Muscle layer of duodenum (tissue), 2 donors: ENCODE data around the gene IFRD2.
A peak's percentile ranks its signal among the peaks of the same experiment; 100 is the strongest.
"Not testable (repeated sequence)": the region's sequence is repeated elsewhere in the genome, so short reads cannot be mapped to it uniquely, and the experiment has no call there.

ENCODE experiments used
- H3K27ac ChIP-seq: one replicate; pipeline ENCODE4 v1.7.0; 2013; ENCODE audit warnings: mild to moderate bottlenecking, low read length
- H3K27me3 ChIP-seq: one replicate; pipeline ENCODE4 v1.7.0; 2013; ENCODE audit warnings: low read depth, mild to moderate bottlenecking, control low read depth, low read length
- H3K36me3 ChIP-seq, 2 donors: one replicate each; pipeline ENCODE4 v1.7.0; 2013; ENCODE audit warnings: low read length in 2 of 2, control low read depth in 1 of 2, mild to moderate bottlenecking in 1 of 2; ENCODE audit not compliant: insufficient read depth in 2 of 2, control insufficient read depth in 1 of 2
- H3K4me1 ChIP-seq, 2 donors: one replicate each; pipeline ENCODE4 v1.7.0; 2013; ENCODE audit warnings: low read length in 2 of 2, mild to moderate bottlenecking in 2 of 2, control low read depth in 1 of 2, moderate library complexity in 1 of 2; ENCODE audit not compliant: insufficient read depth in 2 of 2, control insufficient read depth in 1 of 2
- H3K4me3 ChIP-seq, 2 donors: one replicate each; pipeline ENCODE4 v1.7.0; 2013; ENCODE audit warnings: low read length in 2 of 2, low read depth in 1 of 2, mild to moderate bottlenecking in 1 of 2
- H3K9me3 ChIP-seq, 2 donors: one replicate each; pipeline ENCODE4 v1.7.0; 2013; ENCODE audit warnings: low read length in 2 of 2, control low read depth in 1 of 2, mild to moderate bottlenecking in 1 of 2; ENCODE audit not compliant: control insufficient read depth in 1 of 2
- donor health status: healthy.

IFRD2 gene

DNA sequence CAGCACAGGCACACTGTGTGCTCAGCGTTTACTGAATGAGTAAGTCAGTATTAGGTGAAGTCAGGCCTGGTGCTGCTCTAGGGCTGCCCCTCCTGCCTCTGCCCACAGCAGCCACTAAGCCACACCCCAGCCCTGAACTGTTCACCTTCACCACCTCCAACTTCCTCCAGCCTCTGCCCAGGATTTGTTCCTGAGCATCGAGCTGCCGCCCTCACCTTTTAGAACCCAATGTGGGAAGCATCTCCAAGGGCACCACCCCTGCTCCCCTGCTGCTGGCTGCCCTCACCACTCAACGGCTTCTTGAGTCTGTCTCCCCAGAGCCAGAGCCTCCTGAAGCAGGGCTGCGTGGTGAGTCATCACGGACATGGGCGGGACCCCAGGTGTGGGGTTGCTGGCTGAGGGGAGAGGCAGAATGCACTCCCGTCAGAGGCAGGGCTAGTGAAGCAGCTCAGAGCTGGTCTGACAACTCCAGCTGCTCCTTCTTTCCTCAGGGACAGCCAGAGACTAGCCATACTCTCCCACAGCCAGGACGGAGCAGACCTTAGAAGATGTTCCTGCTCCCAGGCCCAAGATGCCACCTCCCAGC is 24.5 kb upstream of the IFRD2 start:
- H3K27me3 ChIP-seq, result no peaks in the 10 kb centered on the region
- H3K36me3 ChIP-seq, result peaks cover 14 to 17% of the 10 kb centered on the region in 2 donors
- H3K4me3 ChIP-seq, result no peak overlapping the region
- peaks cover 19 to 37% of the 10 kb centered on the region in 2 donors for H3K4me1 ChIP-seq
- no peaks in the 10 kb centered on the region for H3K9me3 ChIP-seq
- peak overlapping the region; percentile 67 for H3K27ac ChIP-seq

DNA sequence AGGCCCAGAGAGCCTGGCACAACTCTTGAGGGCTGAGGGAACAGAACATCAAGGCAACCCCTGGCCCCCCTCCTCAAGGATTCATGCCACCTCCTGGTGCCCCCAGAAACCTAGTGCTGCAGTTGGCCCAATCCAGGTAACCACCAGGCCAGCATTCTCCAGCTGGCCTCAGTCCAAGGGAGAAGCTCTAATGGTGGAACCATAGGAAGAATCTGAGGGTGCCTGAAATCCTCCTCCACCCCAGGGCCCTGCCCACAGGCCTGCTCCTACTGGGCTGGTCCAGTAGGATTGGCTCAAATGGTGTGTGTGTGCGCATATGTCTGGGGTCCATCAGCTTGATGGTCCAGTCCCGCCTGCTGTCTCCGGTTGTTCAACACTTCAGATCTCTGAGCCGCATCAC is 22.6 kb upstream of the IFRD2 start:
- H3K27ac ChIP-seq, result no peak overlapping the region
- peaks cover 12 to 28% of the 10 kb centered on the region in 2 donors for H3K4me1 ChIP-seq
- H3K4me3 ChIP-seq, result no peak overlapping the region
- peaks cover 14 to 15% of the 10 kb centered on the region in 2 donors for H3K36me3 ChIP-seq
- H3K9me3 ChIP-seq, result no peaks in the 10 kb centered on the region
- H3K27me3 ChIP-seq, result no peaks in the 10 kb centered on the region

DNA sequence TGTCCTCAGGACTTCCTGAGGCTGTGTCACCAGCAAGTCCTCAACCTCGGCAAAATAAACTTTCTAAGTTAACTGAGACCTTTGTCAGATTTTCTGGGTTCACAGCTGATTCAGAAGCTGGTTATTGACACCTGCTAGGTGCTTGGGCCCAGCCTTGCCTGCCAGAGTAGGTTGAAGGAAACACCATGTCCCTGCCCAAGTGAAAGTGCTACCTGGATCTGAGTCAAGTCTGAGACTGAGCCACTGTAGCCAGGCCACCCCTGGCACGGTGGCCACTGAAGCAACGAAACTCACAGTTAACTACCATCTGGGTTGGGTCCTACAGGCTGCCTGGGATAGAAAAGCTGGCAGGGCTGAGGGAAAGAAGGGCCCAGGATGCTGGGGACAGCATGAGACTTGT is 22.1 kb upstream of the IFRD2 start:
- Histone ChIP-seq H3K4me3 (no peak overlapping the region), H3K36me3 (peaks cover 13 to 14% of the 10 kb centered on the region in 2 donors), H3K27me3 (no peaks in the 10 kb centered on the region), H3K4me1 (peaks cover 12 to 23% of the 10 kb centered on the region in 2 donors), H3K9me3 (no peaks in the 10 kb centered on the region), H3K27ac (no peak overlapping the region)

DNA sequence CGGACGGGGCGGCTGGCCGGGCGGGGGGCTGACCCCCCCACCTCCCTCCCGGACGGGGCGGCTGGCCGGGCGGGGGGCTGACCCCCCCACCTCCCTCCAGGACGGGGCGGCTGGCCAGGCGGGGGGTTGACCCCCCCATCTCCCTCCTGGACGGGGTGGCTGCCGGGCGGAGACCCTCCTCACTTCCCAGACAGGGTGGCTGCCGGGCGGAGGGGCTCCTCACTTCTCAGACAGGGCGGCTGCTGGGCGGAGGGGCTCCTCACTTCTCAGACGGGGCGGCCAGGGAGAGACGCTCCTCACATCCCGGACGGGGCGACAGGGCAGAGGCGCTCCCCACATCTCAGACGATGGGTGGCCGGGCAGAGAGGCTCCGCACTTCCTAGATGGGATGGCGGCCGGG is 19.8 kb upstream of the IFRD2 start:
- H3K4me1 ChIP-seq, H3K36me3 ChIP-seq, H3K4me3 ChIP-seq, H3K9me3 ChIP-seq, H3K27ac ChIP-seq, H3K27me3 ChIP-seq: not testable (repeated sequence)

DNA sequence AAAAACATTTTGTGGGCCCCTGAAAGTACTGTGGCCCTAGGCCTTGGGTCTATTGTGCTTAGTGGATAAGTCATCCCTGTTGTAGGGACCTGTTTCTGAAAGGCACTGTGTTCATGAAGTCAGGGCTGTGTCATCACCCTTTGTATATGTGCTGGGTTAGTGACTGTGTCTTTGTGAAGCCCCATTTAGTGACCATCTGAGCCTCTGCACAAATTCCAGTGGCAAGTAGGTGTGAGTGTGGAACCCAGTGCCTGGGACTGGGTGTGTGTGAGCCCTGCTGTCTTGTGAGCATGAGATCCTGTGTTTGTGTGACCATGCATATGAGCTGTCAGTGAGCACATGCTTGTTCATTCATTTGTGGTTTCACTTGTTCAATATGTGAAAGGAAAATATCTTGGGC is 12.4 kb upstream of the IFRD2 start:
- Histone ChIP-seq H3K4me3 (no peak overlapping the region), H3K27ac (no peak overlapping the region), H3K36me3 (no peaks in the 10 kb centered on the region)

DNA sequence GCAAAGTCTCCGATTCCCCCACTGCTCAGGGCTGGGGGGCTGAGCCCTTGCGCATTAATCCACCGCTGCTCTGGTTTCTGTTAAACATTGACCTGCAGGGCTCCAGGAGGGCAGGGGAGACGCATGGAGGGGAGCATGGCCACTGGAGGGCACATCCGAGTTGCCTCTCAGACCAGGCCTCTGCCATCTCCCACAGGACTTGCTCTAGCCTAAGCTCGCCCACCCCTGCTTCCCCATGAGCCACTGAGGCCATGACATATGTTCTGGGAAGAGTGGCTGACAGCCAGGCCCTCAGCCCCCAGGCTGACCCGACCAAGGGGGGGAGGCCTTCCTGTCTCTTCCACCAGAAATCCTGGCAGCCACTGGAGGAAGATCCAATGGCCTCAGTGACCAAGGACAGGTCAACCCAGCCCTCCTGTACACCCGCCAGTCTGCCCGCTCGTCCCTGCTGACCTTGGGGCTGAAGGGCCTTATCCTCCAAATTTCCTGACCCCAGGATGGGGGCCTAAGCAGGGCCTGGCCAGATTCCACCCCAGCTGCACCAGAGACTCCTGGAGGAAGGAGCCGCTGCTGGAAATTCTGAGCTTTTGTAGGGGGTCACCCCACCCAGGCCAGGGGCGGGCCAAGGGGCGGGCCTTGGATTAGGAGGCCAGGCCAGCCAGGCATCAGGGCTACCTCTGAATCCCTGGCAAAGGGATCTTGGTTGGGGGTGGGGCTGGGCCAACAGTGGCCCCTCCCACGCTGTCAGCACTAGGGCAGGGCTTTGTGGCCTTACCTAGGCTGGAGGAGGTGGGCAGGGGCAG is 11.0 kb upstream of the IFRD2 start, which contains the start of gene HYAL1:
Gene HYAL1 (minus strand): TSS at position 562 of the 803 bp plus-strand sequence. CDS start 618 bp downstream, outside the sequence.
- Histone ChIP-seq H3K27me3 (no peaks in the 10 kb centered on the region), H3K27ac (peak within 1 kb of the TSS; percentile 56), H3K9me3 (no peaks in the 10 kb centered on the region), H3K36me3 (no peaks in the 10 kb centered on the region), H3K4me1 (peaks cover 16 to 22% of the 10 kb centered on the region in 2 donors), H3K4me3 (peak within 1 kb of the TSS in 1 of 2 donors; percentile 16)

More for the DNA sequence above, 12.4 kb upstream of the IFRD2 start:
- H3K4me1 ChIP-seq, result peaks cover 11 to 16% of the 10 kb centered on the region in 2 donors
- no peaks in the 10 kb centered on the region for H3K9me3 ChIP-seq
- H3K27me3 ChIP-seq, result no peaks in the 10 kb centered on the region

DNA sequence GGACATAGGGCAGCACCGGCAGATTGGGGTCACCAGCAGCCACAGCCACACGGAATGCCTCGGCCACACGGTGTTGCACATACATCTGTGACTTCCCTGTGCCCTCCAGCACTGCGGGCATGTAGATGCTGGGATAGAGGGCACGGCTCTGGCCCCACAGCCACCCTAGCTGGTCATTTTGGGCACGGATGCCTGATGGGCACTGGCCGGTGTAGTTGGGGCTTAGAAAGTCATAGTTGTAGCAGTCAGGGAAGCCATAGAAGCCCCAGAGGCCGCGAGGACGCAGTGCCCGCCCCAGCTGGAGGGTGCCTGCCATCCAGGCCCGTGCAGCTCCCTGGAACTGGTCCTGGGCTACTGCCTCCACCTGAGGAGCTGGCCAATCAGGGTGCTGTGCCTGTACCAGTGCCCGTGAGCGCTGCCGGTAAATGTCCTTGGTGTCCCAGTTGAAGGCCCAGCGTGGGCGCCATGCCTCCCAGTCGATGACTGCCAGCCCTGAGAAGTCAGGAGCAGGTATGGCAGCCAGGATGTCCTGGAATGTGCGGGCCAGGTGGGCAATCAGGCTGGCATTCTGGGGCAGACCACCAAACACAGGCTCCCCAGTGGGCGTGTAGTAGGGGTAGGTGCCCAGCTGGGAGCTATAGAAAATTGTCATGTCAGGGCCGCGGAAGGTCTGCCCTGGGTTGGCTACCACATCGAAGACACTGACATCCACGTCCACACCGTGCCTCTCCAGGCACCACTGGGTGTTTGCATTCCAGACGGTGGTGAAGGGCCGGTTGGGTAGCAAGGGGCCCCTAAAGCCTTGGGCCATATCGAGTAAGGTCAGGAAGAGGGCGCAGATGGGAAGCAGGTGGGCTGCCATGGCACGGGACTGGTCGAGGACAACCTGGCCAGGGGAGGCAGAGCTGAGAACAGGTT is 10.1 kb upstream of the IFRD2 start:
- no peaks in the 10 kb centered on the region for H3K27me3 ChIP-seq
- H3K4me1 ChIP-seq, result peaks cover 17 to 28% of the 10 kb centered on the region in 2 donors
- no peaks in the 10 kb centered on the region for H3K9me3 ChIP-seq
- H3K36me3 ChIP-seq, result no peaks in the 10 kb centered on the region
- peak overlapping the region in 1 of 2 donors; percentile 16 for H3K4me3 ChIP-seq
- peak overlapping the region; percentile 56 for H3K27ac ChIP-seq

DNA sequence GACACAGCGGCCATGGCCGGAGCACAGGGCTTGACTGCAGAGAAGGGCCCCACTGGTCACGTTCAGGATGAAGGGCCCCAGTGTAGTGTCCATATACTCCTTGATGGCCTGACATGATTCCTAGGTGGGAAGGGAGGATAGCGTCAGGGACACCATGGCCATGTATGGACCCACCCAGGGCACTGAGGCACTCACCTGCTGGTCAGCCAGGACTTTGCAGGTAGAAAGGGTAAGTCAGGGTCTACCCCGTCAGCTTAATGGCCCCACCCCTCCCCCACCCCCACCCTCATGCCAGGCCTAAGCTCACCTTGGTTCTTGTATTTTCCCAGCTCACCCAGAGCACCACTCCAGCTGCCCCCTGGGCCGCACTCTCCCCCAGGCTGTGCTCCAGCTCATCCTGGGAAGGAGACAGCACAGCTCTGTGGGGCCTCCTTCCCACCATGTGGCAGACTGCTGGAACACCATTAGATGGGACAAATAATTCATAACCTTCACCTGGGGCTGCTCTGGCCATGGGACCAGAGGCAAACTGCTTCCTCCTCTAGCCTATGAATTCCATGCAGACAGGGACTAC is 8.5 kb upstream of the IFRD2 start:
- Histone ChIP-seq H3K27ac (peak overlapping the region; percentile 89), H3K9me3 (no peaks in the 10 kb centered on the region), H3K27me3 (no peaks in the 10 kb centered on the region), H3K4me1 (peaks cover 17 to 28% of the 10 kb centered on the region in 2 donors), H3K4me3 (peak overlapping the region; percentile 64 to 77), H3K36me3 (no peaks in the 10 kb centered on the region)

DNA sequence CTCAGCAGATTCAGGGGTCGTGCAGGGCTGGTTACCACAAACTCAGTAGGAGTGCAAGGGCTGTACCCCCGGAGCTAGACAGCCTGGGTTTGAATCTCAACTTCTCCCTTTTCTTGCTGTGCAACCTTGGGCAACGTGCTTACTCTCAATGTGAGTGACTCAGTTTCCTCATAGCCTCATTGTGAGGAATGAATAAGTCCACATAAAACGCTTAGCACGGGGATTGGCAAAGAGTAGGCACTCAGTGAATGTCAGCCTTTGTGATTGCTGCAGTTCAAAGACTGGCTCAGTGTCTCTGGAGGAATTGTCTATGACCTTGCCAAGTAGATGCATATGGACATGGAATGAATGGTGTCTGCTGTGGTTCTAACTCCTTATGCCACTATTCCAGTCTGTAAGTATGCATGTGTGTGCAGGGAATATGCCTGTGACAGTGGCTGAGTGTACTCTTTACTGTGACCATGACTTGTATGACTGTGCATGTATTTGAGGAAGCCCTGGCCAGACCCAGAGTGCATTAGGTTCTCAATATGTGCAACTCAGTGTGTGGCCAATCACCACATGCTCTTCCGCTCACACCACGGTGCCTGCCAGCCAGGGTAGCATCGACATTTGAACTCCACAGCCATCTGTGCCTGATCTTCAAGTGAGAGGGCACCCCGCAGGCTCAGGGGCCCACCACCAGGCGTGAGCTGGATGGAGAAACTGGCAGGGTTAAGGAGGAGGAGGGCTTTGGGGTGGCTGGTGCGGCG is 7.9 kb upstream of the IFRD2 start:
- no peaks in the 10 kb centered on the region for H3K9me3 ChIP-seq
- H3K4me3 ChIP-seq, result peak overlapping the region; percentile 64 to 77
- H3K36me3 ChIP-seq, result no peaks in the 10 kb centered on the region
- H3K27me3 ChIP-seq, result no peaks in the 10 kb centered on the region
- peak overlapping the region; percentile 89 for H3K27ac ChIP-seq
- peaks cover 17 to 28% of the 10 kb centered on the region in 2 donors for H3K4me1 ChIP-seq

DNA sequence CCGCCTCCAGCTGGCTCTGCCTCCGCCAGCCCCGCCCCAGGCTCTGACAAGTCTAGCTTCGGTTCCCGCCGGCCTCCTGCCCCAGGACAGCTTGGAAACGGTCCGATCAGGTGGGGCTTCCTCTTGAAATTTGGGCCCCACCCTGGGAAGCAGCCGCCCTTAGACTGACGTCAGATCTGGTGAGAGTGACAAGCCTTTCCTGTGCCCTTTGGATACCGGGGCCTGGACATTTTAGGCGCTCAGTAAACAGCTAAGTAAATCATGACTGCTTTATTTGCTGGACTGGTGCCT is 7.4 kb upstream of the IFRD2 start:
- H3K9me3 ChIP-seq, result no peaks in the 10 kb centered on the region
- H3K36me3 ChIP-seq, result no peaks in the 10 kb centered on the region
- no peaks in the 10 kb centered on the region for H3K27me3 ChIP-seq
- peaks cover 17 to 28% of the 10 kb centered on the region in 2 donors for H3K4me1 ChIP-seq
- H3K27ac ChIP-seq, result peak overlapping the region; percentile 89
- H3K4me3 ChIP-seq, result peak overlapping the region; percentile 64 to 77
